Loucy (cell line): ENCODE measurements around the gene TOMM40L.

ENCODE experiments used
- H2AFZ ChIP-seq: fragments of 200-600 bp; sonication (generic); 2 replicates; pipeline ENCODE4 v1.6.0; 2016; ENCODE audit warnings: antibody characterized with exemption, mild to moderate bottlenecking, low read length, moderate library complexity
- H3F3A ChIP-seq: fragments of 200-600 bp; 2 replicates; pipeline ENCODE4 v1.6.0; 2016; ENCODE audit warnings: antibody characterized with exemption, low read depth, mild to moderate bottlenecking
- H3K27me3 ChIP-seq: fragments of 200-600 bp; sonication (generic); 2 replicates; pipeline ENCODE4 v1.6.1; 2014; ENCODE audit warnings: low read length, mild to moderate bottlenecking; ENCODE audit not compliant: insufficient read depth, poor library complexity, severe bottlenecking
- H3K36me3 ChIP-seq: fragments of 200-600 bp; sonication (generic); 2 replicates; pipeline ENCODE4 v1.6.1; 2016; ENCODE audit warnings: low read length; ENCODE audit not compliant: insufficient read depth
- H3K4me1 ChIP-seq: fragments of 200-600 bp; sonication (generic); 2 replicates; pipeline ENCODE4 v1.5.1; 2014; ENCODE audit warnings: low read length, mild to moderate bottlenecking; ENCODE audit not compliant: insufficient read depth, poor library complexity, severe bottlenecking
- H3K4me2 ChIP-seq: fragments of 200-600 bp; sonication (generic); 2 replicates; pipeline ENCODE4 v1.6.0; 2014; ENCODE audit warnings: antibody characterized with exemption, low read length, low read depth, mild to moderate bottlenecking; ENCODE audit not compliant: poor library complexity, severe bottlenecking
- H3K4me3 ChIP-seq: fragments of 200-600 bp; sonication (generic); 2 replicates; pipeline ENCODE4 v1.5.1; 2014; ENCODE audit warnings: low read length, mild to moderate bottlenecking, mixed read lengths; ENCODE audit not compliant: poor library complexity, severe bottlenecking
- H3K79me2 ChIP-seq: fragments of 200-600 bp; sonication (generic); 2 replicates; pipeline ENCODE4 v1.6.1; 2014; ENCODE audit warnings: low read length; ENCODE audit not compliant: insufficient read depth
- H3K9ac ChIP-seq: fragments of 200-600 bp; sonication (generic); 2 replicates; pipeline ENCODE4 v1.6.0; 2014; ENCODE audit warnings: mild to moderate bottlenecking, low read depth, low read length, moderate library complexity; ENCODE audit not compliant: poor library complexity, severe bottlenecking
- H3K9me2 ChIP-seq: fragments of 200-600 bp; sonication (generic); replicated peaks from 2 replicates; pipeline ENCODE4 v1.6.1; 2016; ENCODE audit warnings: low read depth, low read length, mixed read lengths
- H3K9me3 ChIP-seq: fragments of 200-600 bp; sonication (generic); 2 replicates; pipeline ENCODE4 v1.6.1; 2014; ENCODE audit warnings: mild to moderate bottlenecking, antibody characterized with exemption, low read length, low read depth; ENCODE audit not compliant: insufficient read depth
- H4K20me1 ChIP-seq: fragments of 200-600 bp; sonication (generic); 2 replicates; pipeline ENCODE4 v1.6.0; 2014; ENCODE audit warnings: antibody characterized with exemption, low read length, mild to moderate bottlenecking; ENCODE audit not compliant: insufficient read depth, poor library complexity, severe bottlenecking
- CTCF ChIP-seq: fragments of 200-600 bp; sonication (generic); conservative IDR thresholded peaks from 2 replicates; pipeline ENCODE4 v1.5.1; 2014; ENCODE audit warnings: mild to moderate bottlenecking, antibody characterized with exemption, low read length
- EZH2phosphoT487 ChIP-seq: fragments of 200-600 bp; IDR thresholded peaks from 2 replicates; pipeline ENCODE4 v1.6.1; 2018; ENCODE audit warnings: antibody characterized with exemption, mild to moderate bottlenecking, moderate library complexity, borderline replicate concordance

Gene TOMM40L

GRCh38 chr1:161265305-161265704 is 39.4 kb downstream of the TOMM40L start:
- no peaks in the 10 kb centered on the region for H3K27me3 ChIP-seq
- TF ChIP-seq CTCF (no peak), EZH2phosphoT487 (no peak)
- no peaks in the 10 kb centered on the region for H3K9me2 ChIP-seq
- no peak overlapping the region for H2AFZ ChIP-seq
- H3F3A ChIP-seq = no peaks in the 10 kb centered on the region
- no peaks in the 10 kb centered on the region for H3K9me3 ChIP-seq
- H3K4me1 ChIP-seq = peaks cover 17% of the 10 kb centered on the region
- H3K9ac ChIP-seq = no peak overlapping the region
- H3K36me3 ChIP-seq = no peaks in the 10 kb centered on the region
- H3K79me2 ChIP-seq = no peaks in the 10 kb centered on the region
- no peaks in the 10 kb centered on the region for H4K20me1 ChIP-seq
- no peak overlapping the region for H3K4me3 ChIP-seq
- H3K4me2 ChIP-seq = no peak overlapping the region

GRCh38 chr1:161266202-161266601 is 40.3 kb downstream of the TOMM40L start:
- H4K20me1 ChIP-seq = no peaks in the 10 kb centered on the region
- H3K9me2 ChIP-seq = no peaks in the 10 kb centered on the region
- no peak overlapping the region for H3K9ac ChIP-seq
- no peaks in the 10 kb centered on the region for H3K36me3 ChIP-seq
- H3K27me3 ChIP-seq = no peaks in the 10 kb centered on the region
- no peak for TF ChIP-seq EZH2phosphoT487
- TF ChIP-seq CTCF = no peak
- H3F3A ChIP-seq = no peaks in the 10 kb centered on the region
- no peak overlapping the region for H3K4me3 ChIP-seq
- no peaks in the 10 kb centered on the region for H3K9me3 ChIP-seq
- no peak overlapping the region for H2AFZ ChIP-seq
- peaks cover 13% of the 10 kb centered on the region for H3K4me1 ChIP-seq
- no peak overlapping the region for H3K4me2 ChIP-seq
- H3K79me2 ChIP-seq = no peaks in the 10 kb centered on the region

- Histone ChIP-seq H3K9me2 (no peaks in the 10 kb centered on the region), H4K20me1 (no peaks in the 10 kb centered on the region), H3K27me3 (no peaks in the 10 kb centered on the region), H3K4me3 (no peak overlapping the region), H3K9ac (no peak overlapping the region), H3K4me2 (no peak overlapping the region), H3K79me2 (no peaks in the 10 kb centered on the region), H3K36me3 (no peaks in the 10 kb centered on the region), H3K4me1 (peaks cover 8% of the 10 kb centered on the region), H3K9me3 (no peaks in the 10 kb centered on the region), H3F3A (no peaks in the 10 kb centered on the region), H2AFZ (no peak overlapping the region)
- no peak for TF ChIP-seq EZH2phosphoT487
- TF ChIP-seq CTCF = no peak
Observed at GRCh38 chr1:161266836-161267235, 41.0 kb downstream of the TOMM40L start.
